A549 (cell line): ENCODE measurements around the gene ASB7. TPM values are rescaled to one million over a fixed set of nuclear protein-coding genes. Genes with fewer than 3 reads are reported as not detected.

Source experiments
- ATAC-seq, 2 experiments: fragments of 200-7000 bp in 1 of 2; fragments of >200 bp in 1 of 2; cut with Nextera tagmentation in 1 of 2; cut with Tn5 transposase in 1 of 2; 3 replicates each; pipeline versions ENCODE4 v1.8.0 to v1.9.1; 2018 to 2020; ENCODE audit warnings: mild to moderate bottlenecking in 1 of 2, moderate library complexity in 1 of 2
- CTCF ChIA-PET: fragments of 300-600 bp; sonication (Branson Sonifier 250); formaldehyde crosslinking; extraction: SDS; loops from one replicate; lab custom pipeline; 2021; ENCODE audit warnings: antibody characterized with exemption, inconsistent platforms; lab: Yijun Ruan, JAX
- POLR2A ChIA-PET: fragments of 350-600 bp; formaldehyde crosslinking; extraction: SDS; loops from one replicate; lab custom pipeline; 2021; ENCODE audit warnings: antibody characterized with exemption, inconsistent platforms; lab: Yijun Ruan, JAX
- DNase-seq, 2 experiments: peaks; one replicate each; pipeline versions ENCODE4 v3.0.0 to v3.0.0-alpha.2; 2011 to 2016; ENCODE audit warnings: low read depth in 1 of 2, low spot score in 1 of 2
- FAIRE-seq: peaks from 2 replicates; lab custom pipeline; 2011; peaks lifted over from hg19 to GRCh38; lab: Jason Lieb, UNC
- H3K27ac ChIP-seq, 2 experiments: fragments of >200 bp; sonication (Bioruptor Twin); formaldehyde crosslinking; 3 replicates each; pipeline ENCODE4 v1.5.1; 2016 to 2017
- H3K4me1 ChIP-seq: fragments of >200 bp; sonication (Bioruptor Twin); formaldehyde crosslinking; 3 replicates; pipeline ENCODE4 v1.6.1; 2016
- H3K4me2 ChIP-seq: fragments of >200 bp; sonication (Bioruptor Twin); formaldehyde crosslinking; 3 replicates; pipeline ENCODE4 v1.6.1; 2016
- H3K4me3 ChIP-seq: fragments of >200 bp; sonication (Bioruptor Twin); formaldehyde crosslinking; 3 replicates; pipeline ENCODE4 v1.5.1; 2016
- H3K9me3 ChIP-seq: fragments of >200 bp; sonication (Bioruptor Twin); formaldehyde crosslinking; 3 replicates; pipeline ENCODE4 v1.6.1; 2016
- BCL3 ChIP-seq: fragments of >200 bp; sonication (Bioruptor Twin); formaldehyde crosslinking; IDR thresholded peaks from 3 replicates; pipeline ENCODE4 v1.6.1; 2016
- BHLHE40 ChIP-seq: IDR thresholded peaks from 2 replicates; pipeline ENCODE4 v1.6.1; 2012; ENCODE audit warnings: low read depth, low read length, inconsistent platforms
- CBX2 ChIP-seq: fragments of 200-600 bp; sonication (generic); IDR thresholded peaks from 2 replicates; pipeline ENCODE4 v1.6.1; 2016; ENCODE audit warnings: low read depth, mild to moderate bottlenecking, borderline replicate concordance
- CBX8 ChIP-seq: fragments of 200-600 bp; sonication (generic); IDR thresholded peaks from 2 replicates; pipeline ENCODE4 v1.6.1; 2016
- CHD2 ChIP-seq: fragments of 150-350 bp; IDR thresholded peaks from 2 replicates; pipeline ENCODE4 v1.6.1; 2014; ENCODE audit warnings: low read length; ENCODE audit not compliant: partially characterized antibody
- E2F6 ChIP-seq: IDR thresholded peaks from 2 replicates; pipeline ENCODE4 v1.6.1; 2012; ENCODE audit warnings: low read depth, borderline replicate concordance
- FOXS1 ChIP-seq: fragments of 250-450 bp; sonication (Bioruptor Pico); IDR thresholded peaks from 2 replicates; pipeline ENCODE4 v1.5.0; 2020; ENCODE audit warnings: mild to moderate bottlenecking, moderate library complexity
- HDAC2 ChIP-seq: fragments of 200-600 bp; sonication (generic); IDR thresholded peaks from 2 replicates; pipeline ENCODE4 v1.6.1; 2016
- HOXB13 ChIP-seq: fragments of 250-450 bp; sonication (Bioruptor Pico); IDR thresholded peaks from 2 replicates; pipeline ENCODE4 v1.5.0; 2020; ENCODE audit warnings: low read depth, mild to moderate bottlenecking, moderate library complexity
- JUN ChIP-seq, 2 experiments: fragments of >200 bp; sonication (Bioruptor Twin); formaldehyde crosslinking; IDR thresholded peaks; 2 replicates in 1 of 2; 3 replicates in 1 of 2; pipeline ENCODE4 v1.6.1; 2016 to 2017
- KDM5A ChIP-seq: fragments of 200-600 bp; sonication (generic); IDR thresholded peaks from 2 replicates; pipeline ENCODE4 v1.6.1; 2016; ENCODE audit warnings: antibody characterized with exemption, mild to moderate bottlenecking
- NFE2L2 ChIP-seq: fragments of 150-350 bp; conservative IDR thresholded peaks from 2 replicates; pipeline ENCODE4 v1.6.1; 2014; ENCODE audit warnings: low read length
- NPAS2 ChIP-seq: fragments of 250-450 bp; sonication (Bioruptor Pico); IDR thresholded peaks from 2 replicates; pipeline ENCODE4 v1.8.0; 2022; ENCODE audit warnings: mild to moderate bottlenecking, moderate library complexity, borderline replicate concordance
- PBX3 ChIP-seq: IDR thresholded peaks from 2 replicates; pipeline ENCODE4 v1.6.1; 2012
- POLR2A ChIP-seq: IDR thresholded peaks from 2 replicates; pipeline ENCODE4 v1.6.1; 2012; ENCODE audit warnings: mild to moderate bottlenecking, low read length
- RARB ChIP-seq: fragments of 250-450 bp; sonication (Bioruptor Pico); IDR thresholded peaks from 2 replicates; pipeline ENCODE4 v1.8.0; 2021; ENCODE audit warnings: mild to moderate bottlenecking, moderate library complexity
- SMC3 ChIP-seq: fragments of >200 bp; sonication (Bioruptor Twin); formaldehyde crosslinking; IDR thresholded peaks from 3 replicates; pipeline ENCODE4 v1.6.1; 2018; ENCODE audit warnings: inconsistent platforms
- USF2 ChIP-seq: fragments of 450-650 bp; IDR thresholded peaks from 2 replicates; pipeline ENCODE4 v1.6.1; 2014; ENCODE audit warnings: antibody characterized with exemption
- WGBS: methylation state at CpG from one replicate; pipeline ENCODE4 v1.1.6; 2017; ENCODE audit errors: missing lambda C conversion rate; 5-methylcytosine and 5-hydroxymethylcytosine counted together
- polyA plus RNA-seq, 4 experiments: library from polyadenylated mRNA; depleted of rRNA in 3 of 4; stranded (reverse); fragments of >200 nt; fragmentation: RNase III in 1 of 4; extraction: RNeasy Plus Mini Kit Qiagen cat#74134 plus additional on column Dnase treatment in 1 of 4; gene quantifications; 2 replicates in 3 of 4; 3 replicates in 1 of 4; pipeline ENCODE4 v1.2.3, GENCODE V29; 2011 to 2017
- TF ChIP-seq, protein P1 (sequence below): fragments of 250-450 bp; sonication (Bioruptor Pico); IDR thresholded peaks from 2 replicates; pipeline ENCODE4 v1.5.0; 2021; ENCODE audit warnings: mild to moderate bottlenecking, moderate library complexity, borderline replicate concordance
- TF ChIP-seq, protein P2 (sequence below): fragments of >200 bp; sonication (Bioruptor Twin); formaldehyde crosslinking; IDR thresholded peaks from 3 replicates; pipeline ENCODE4 v1.5.1; 2016

The ASB7 gene
- polyA plus RNA-seq, 2 of the 4 experiments (the other 2 are of a cell fraction) = 9.2 to 21.6 TPM

GRCh38 chr15:100652116-100652515 is 49.7 kb downstream of the ASB7 start:
- 84% methylated on average over 2 of the region's 2 CpGs for WGBS

DNA sequence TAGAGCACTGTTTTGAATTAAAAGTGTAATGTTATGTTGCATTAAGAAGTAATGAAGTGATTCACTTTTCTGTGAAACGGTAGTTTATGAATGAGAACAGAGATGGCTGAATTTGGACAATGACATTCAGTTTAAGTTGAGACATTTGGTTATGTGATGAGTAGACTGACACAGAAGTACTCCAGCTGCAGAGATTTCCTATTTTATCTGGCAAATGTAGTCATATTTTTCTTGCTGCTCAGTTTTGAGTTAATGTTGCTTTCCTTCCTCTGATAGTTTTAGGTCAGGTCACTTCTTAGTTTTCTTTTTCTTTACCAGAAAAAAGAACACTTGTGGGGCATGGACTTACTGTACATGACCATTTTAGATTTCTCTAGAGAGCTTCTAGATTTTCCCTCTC is 51.2 kb downstream of the ASB7 start:
- H3K9me3 ChIP-seq = no peaks in the 10 kb centered on the region
- FAIRE-seq (peak; percentile 96), DNase-seq (no peak), ATAC-seq (no peak)
- no peak overlapping the region for H3K4me3 ChIP-seq
- CTCF ChIA-PET = interaction anchor here (0.8 to 6.9 kb wide), 7 partner anchors 18 to 355 kb away, joined by 3 to 35 read pairs (median 4); no protein-coding TSS in a partner anchor
- 92% methylated on average over 1 of the region's 1 CpG for WGBS
- no peak overlapping the region for H3K4me2 ChIP-seq
- POLR2A ChIA-PET = no interaction called here
- TF ChIP-seq KDM5A (no peak), NFE2L2 (no peak), JUN (IDR thresholded peaks at IDR 0.05) (no peak), BHLHE40 (no peak)
- TF ChIP-seq, protein P1, sequence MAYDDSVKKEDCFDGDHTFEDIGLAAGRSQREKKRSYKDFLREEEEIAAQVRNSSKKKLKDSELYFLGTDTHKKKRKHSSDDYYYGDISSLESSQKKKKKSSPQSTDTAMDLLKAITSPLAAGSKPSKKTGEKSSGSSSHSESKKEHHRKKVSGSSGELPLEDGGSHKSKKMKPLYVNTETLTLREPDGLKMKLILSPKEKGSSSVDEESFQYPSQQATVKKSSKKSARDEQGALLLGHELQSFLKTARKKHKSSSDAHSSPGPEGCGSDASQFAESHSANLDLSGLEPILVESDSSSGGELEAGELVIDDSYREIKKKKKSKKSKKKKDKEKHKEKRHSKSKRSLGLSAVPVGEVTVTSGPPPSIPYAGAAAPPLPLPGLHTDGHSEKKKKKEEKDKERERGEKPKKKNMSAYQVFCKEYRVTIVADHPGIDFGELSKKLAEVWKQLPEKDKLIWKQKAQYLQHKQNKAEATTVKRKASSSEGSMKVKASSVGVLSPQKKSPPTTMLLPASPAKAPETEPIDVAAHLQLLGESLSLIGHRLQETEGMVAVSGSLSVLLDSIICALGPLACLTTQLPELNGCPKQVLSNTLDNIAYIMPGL (CRISPR knock-in tag) = no peak
- H3K4me1 ChIP-seq = no peaks in the 10 kb centered on the region
- no peak overlapping the region for H3K27ac ChIP-seq

More at GRCh38 chr15:100652116-100652515, 49.7 kb downstream of the ASB7 start:
- ChIA-PET POLR2A (no interaction called here), CTCF (interaction anchor here (0.9 to 3.5 kb wide), 4 partner anchors 20 to 356 kb away, joined by 3 to 20 read pairs (median 4); no protein-coding TSS in a partner anchor)
- FAIRE-seq (no peak), DNase-seq (no peak), ATAC-seq (no peak)
- Histone ChIP-seq H3K9me3 (no peaks in the 10 kb centered on the region), H3K4me2 (no peak overlapping the region), H3K27ac (no peak overlapping the region), H3K4me3 (no peak overlapping the region), H3K4me1 (no peaks in the 10 kb centered on the region)
- no peak for TF ChIP-seq CBX8
- no peak for TF ChIP-seq PBX3
- no peak for TF ChIP-seq HOXB13 (CRISPR knock-in tag)
- TF ChIP-seq NFE2L2 = no peak

GRCh38 chr15:100658895-100659294 is 56.5 kb downstream of the ASB7 start:
- POLR2A ChIA-PET = no interaction called here
- no peak for FAIRE-seq
- 86% methylated on average over 14 of the region's 14 CpGs for WGBS

More at GRCh38 chr15:100658895-100659294, 56.5 kb downstream of the ASB7 start:
- no peaks in the 10 kb centered on the region for H3K4me1 ChIP-seq
- H3K4me3 ChIP-seq = no peak overlapping the region
- H3K4me2 ChIP-seq = no peak overlapping the region
- CTCF ChIA-PET = interaction anchor here (0.7 to 6.9 kb wide), 6 partner anchors 13 to 598 kb away, joined by 3 to 37 read pairs (median 10); no protein-coding TSS in a partner anchor
- DNase-seq (no peak), ATAC-seq (no peak)
- no peaks in the 10 kb centered on the region for H3K9me3 ChIP-seq
- no peak overlapping the region for H3K27ac ChIP-seq
- no peak for TF ChIP-seq BCL3
- TF ChIP-seq POLR2A = no peak
- no peak for TF ChIP-seq KDM5A
- TF ChIP-seq CHD2 = no peak
- TF ChIP-seq RARB = no peak
- no peak for TF ChIP-seq E2F6
- TF ChIP-seq, protein P1 (CRISPR knock-in tag) = no peak
- TF ChIP-seq, protein P2, sequence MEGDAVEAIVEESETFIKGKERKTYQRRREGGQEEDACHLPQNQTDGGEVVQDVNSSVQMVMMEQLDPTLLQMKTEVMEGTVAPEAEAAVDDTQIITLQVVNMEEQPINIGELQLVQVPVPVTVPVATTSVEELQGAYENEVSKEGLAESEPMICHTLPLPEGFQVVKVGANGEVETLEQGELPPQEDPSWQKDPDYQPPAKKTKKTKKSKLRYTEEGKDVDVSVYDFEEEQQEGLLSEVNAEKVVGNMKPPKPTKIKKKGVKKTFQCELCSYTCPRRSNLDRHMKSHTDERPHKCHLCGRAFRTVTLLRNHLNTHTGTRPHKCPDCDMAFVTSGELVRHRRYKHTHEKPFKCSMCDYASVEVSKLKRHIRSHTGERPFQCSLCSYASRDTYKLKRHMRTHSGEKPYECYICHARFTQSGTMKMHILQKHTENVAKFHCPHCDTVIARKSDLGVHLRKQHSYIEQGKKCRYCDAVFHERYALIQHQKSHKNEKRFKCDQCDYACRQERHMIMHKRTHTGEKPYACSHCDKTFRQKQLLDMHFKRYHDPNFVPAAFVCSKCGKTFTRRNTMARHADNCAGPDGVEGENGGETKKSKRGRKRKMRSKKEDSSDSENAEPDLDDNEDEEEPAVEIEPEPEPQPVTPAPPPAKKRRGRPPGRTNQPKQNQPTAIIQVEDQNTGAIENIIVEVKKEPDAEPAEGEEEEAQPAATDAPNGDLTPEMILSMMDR = no peak
- TF ChIP-seq USF2 = no peak
- TF ChIP-seq HDAC2 = no peak
- no peak for TF ChIP-seq NPAS2
- TF ChIP-seq PBX3 = no peak
- no peak for TF ChIP-seq SMC3
- no peak for TF ChIP-seq FOXS1 (CRISPR knock-in tag)
- TF ChIP-seq CBX2 = no peak
